Superior temporal gyrus (tissue), 1 donor: ENCODE results near the gene C3orf20.

Source experiments
- DNase-seq: peaks from one replicate; pipeline ENCODE4 v3.0.0-alpha.2; 2016; ENCODE audit errors: extremely low spot score

The C3orf20 gene

GRCh38 chr3:14758959-14759358 is 84.0 kb downstream of the C3orf20 start:
- no peak for DNase-seq

- no peak for DNase-seq
Observed at GRCh38 chr3:14760185-14760584, 85.2 kb downstream of the C3orf20 start.

GRCh38 chr3:14761121-14761672 is 86.3 kb downstream of the C3orf20 start:
- DNase-seq, result no peak

- DNase-seq, result no peak
Observed at GRCh38 chr3:14761866-14762265, 86.9 kb downstream of the C3orf20 start.

GRCh38 chr3:14762701-14763100 is 87.8 kb downstream of the C3orf20 start:
- no peak for DNase-seq

GRCh38 chr3:14764331-14765059 is 89.6 kb downstream of the C3orf20 start:
- DNase-seq, result no peak

- DNase-seq, result no peak
Observed at GRCh38 chr3:14765060-14765400, 90.1 kb downstream of the C3orf20 start.

- no peak for DNase-seq
Observed at GRCh38 chr3:14765576-14766427, 90.9 kb downstream of the C3orf20 start.

GRCh38 chr3:14766428-14767244 is 91.7 kb downstream of the C3orf20 start:
- no peak for DNase-seq

GRCh38 chr3:14767245-14768051 is 92.5 kb downstream of the C3orf20 start:
- DNase-seq, result no peak

- no peak for DNase-seq
Observed at GRCh38 chr3:14768182-14768790, 93.3 kb downstream of the C3orf20 start.

GRCh38 chr3:14768881-14769280 is 93.9 kb downstream of the C3orf20 start:
- no peak for DNase-seq

GRCh38 chr3:14769544-14770325 is 94.8 kb downstream of the C3orf20 start:
- DNase-seq, result no peak

GRCh38 chr3:14770591-14770990 is 95.7 kb downstream of the C3orf20 start:
- no peak for DNase-seq

- no peak for DNase-seq
Observed at GRCh38 chr3:14771593-14772497, 96.9 kb downstream of the C3orf20 start.

GRCh38 chr3:14772533-14773138 is 97.7 kb downstream of the C3orf20 start:
- DNase-seq, result no peak

GRCh38 chr3:14773281-14773680 is 98.3 kb downstream of the C3orf20 start:
- no peak for DNase-seq

GRCh38 chr3:14773691-14774128 is 98.8 kb downstream of the C3orf20 start:
- DNase-seq, result no peak
